Hematopoietic multipotent progenitor cell treated with erythropoietin and hydrocortisone succinate and interleukin-3 and kit ligand, for 4 days (in vitro differentiated cells): ENCODE measurements around the gene PHF19.
A peak's percentile ranks its signal among the peaks of the same experiment; 100 is the strongest.

Source experiments
- DNase-seq: peaks from one replicate; pipeline ENCODE4 v3.0.0-alpha.2; 2015

The PHF19 gene

GRCh38 chr9:120850315-120850714, 26.7 kb downstream of the PHF19 start:
- no peak for DNase-seq

- DNase-seq: no peak
Observed at GRCh38 chr9:120846906-120847305, 30.1 kb downstream of the PHF19 start.

GRCh38 chr9:120846251-120846889, 30.6 kb downstream of the PHF19 start:
- DNase-seq: no peak

- DNase-seq: no peak
Observed at GRCh38 chr9:120845255-120845654, 31.7 kb downstream of the PHF19 start.

GRCh38 chr9:120842685-120843485, 34.1 kb downstream of the PHF19 start, which contains the start of gene PSMD5:
Gene PSMD5 (minus strand): TSS chr9:120842922. CDS start chr9:120842909, 13 bp downstream.
- peak; percentile 99 for DNase-seq

- DNase-seq: peak; percentile 43
Observed at GRCh38 chr9:120841930-120842684, 34.9 kb downstream of the PHF19 start.

GRCh38 chr9:120839146-120839545, 37.8 kb downstream of the PHF19 start:
- no peak for DNase-seq

- DNase-seq: peak; percentile 73
Observed at GRCh38 chr9:120837921-120838320, 39.1 kb downstream of the PHF19 start.

- DNase-seq: no peak
Observed at GRCh38 chr9:120833325-120833724, 43.7 kb downstream of the PHF19 start.

- no peak for DNase-seq
Observed at GRCh38 chr9:120832807-120833206, 44.2 kb downstream of the PHF19 start.

GRCh38 chr9:120830865-120831264, 46.1 kb downstream of the PHF19 start:
- no peak for DNase-seq

- no peak for DNase-seq
Observed at GRCh38 chr9:120830151-120830550, 46.8 kb downstream of the PHF19 start.

GRCh38 chr9:120829650-120830049, 47.3 kb downstream of the PHF19 start:
- no peak for DNase-seq

GRCh38 chr9:120820095-120820494, 56.9 kb downstream of the PHF19 start:
- DNase-seq: no peak

GRCh38 chr9:120818595-120818994, 58.4 kb downstream of the PHF19 start:
- no peak for DNase-seq

GRCh38 chr9:120815075-120815474, 61.9 kb downstream of the PHF19 start:
- DNase-seq: no peak

- no peak for DNase-seq
Observed at GRCh38 chr9:120808931-120809330, 68.1 kb downstream of the PHF19 start.

GRCh38 chr9:120807607-120808379, 69.2 kb downstream of the PHF19 start:
- no peak for DNase-seq
